Gastroesophageal sphincter (tissue), 3 donors: ENCODE results near the gene TLE6.

ENCODE experiments used
- CTCF ChIP-seq, 4 experiments: fragments of 200-600 bp in 2 of 4; fragments of 450-650 bp in 2 of 4; sonication (generic) in 1 of 4; IDR thresholded peaks; one replicate each; pipeline ENCODE4 v1.5.1; 2017 to 2019; ENCODE audit warnings: antibody characterized with exemption in 4 of 4, mild to moderate bottlenecking in 2 of 4, moderate library complexity in 2 of 4
- POLR2A ChIP-seq, 2 donors: fragments of 450-650 bp; IDR thresholded peaks; one replicate each; pipeline ENCODE4 v1.6.1; 2017; ENCODE audit warnings: antibody characterized with exemption in 2 of 2, mild to moderate bottlenecking in 2 of 2, moderate library complexity in 1 of 2
- POLR2AphosphoS5 ChIP-seq: sonication (generic); formaldehyde crosslinking; IDR thresholded peaks from one replicate; pipeline ENCODE4 v1.6.1; 2017; ENCODE audit warnings: antibody characterized with exemption

- TF ChIP-seq CTCF (IDR thresholded peaks at IDR 0.05) (peak in 2 of 4 experiments; percentile 10 to 22), POLR2AphosphoS5 (peak; percentile 68), POLR2A (IDR thresholded peaks at IDR 0.05) (no peak)
Measured at GRCh38 chr19:3036119-3036976, 59.0 kb downstream of the TLE6 start.
